ENCODE measurements around the gene FANCM.

FANCM gene

DNA sequence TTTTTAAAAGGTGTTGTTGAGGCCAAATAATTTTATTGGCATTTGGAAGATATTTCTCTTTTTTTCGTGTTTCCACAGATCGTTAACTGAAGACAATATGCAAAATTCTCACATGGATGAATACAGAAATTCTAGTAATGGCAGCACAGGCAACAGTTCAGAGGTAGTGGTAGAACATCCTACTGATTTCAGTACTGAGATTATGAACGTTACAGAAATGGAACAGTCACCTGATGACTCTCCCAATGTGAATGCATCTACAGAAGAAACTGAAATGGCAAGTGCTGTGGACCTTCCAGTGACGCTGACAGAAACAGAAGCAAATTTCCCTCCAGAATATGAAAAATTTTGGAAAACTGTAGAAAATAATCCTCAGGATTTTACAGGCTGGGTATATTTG is 40.6 kb upstream of the FANCM start:
- 97% methylated on average over 4 of the region's 4 CpGs for WGBS
- H3K4me2 ChIP-seq (ENCODE audit: low read length, poor library complexity, severe bottlenecking): no peak overlapping the region

DNA sequence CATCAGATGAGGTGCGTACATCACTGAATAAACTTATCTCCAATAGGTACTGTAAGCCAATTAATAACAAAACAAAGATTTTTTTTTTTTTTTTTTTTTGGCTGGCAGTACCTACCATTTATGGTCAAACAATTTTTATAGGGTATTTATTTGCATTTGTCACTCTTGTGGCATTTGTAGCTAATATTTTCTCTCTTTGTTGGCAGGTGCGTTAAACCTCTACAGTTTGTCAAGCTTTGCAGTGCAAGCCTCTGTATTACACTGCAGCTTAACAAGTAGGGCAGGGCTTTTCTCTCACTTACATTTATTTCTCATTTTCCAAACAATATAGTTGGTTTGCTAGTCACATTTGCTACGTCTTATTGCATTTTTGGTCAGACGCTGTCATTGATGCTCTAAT is 39.5 kb upstream of the FANCM start:
- Histone ChIP-seq H3K79me1 (replicated peaks; ENCODE audit: low read length, poor library complexity, severe bottlenecking) (peaks cover 8% of the 10 kb centered on the region), H3K9me3 (ENCODE audit: control insufficient read depth, low read length) (no peaks in the 10 kb centered on the region), H2BK15ac (ENCODE audit: low read depth, poor library complexity, severe bottlenecking) (no peak overlapping the region), H2AK5ac (ENCODE audit: low read length, severe bottlenecking) (no peak overlapping the region), H3K4ac (ENCODE audit: low read depth in 1 of 2, low read length in 2 of 2) (no peak overlapping the region), H3K23ac (ENCODE audit: low read length in 2 of 2) (no peak overlapping the region), H3K18ac (ENCODE audit: low read depth in 1 of 2, low read length in 2 of 2) (no peak overlapping the region), H4K91ac (ENCODE audit: low read length) (no peak overlapping the region), H3K4me3 (ENCODE audit: insufficient read depth in 1 of 2, low read depth in 1 of 2, low read length in 2 of 2) (no peak overlapping the region), H2BK120ac (ENCODE audit: low read depth, low read length) (no peak overlapping the region), H3K9ac (ENCODE audit: low read length) (no peak overlapping the region), H3K36me3 (ENCODE audit: control insufficient read depth in 1 of 2, insufficient read depth in 2 of 2, low read depth in 1 of 2, low read length in 2 of 2) (peaks cover 9 to 65% of the 10 kb centered on the region in 2 experiments), H4K8ac (ENCODE audit: low read length) (no peak overlapping the region), H3K14ac (ENCODE audit: low read length in 2 of 2) (no peak overlapping the region), H2BK12ac (ENCODE audit: low read length in 2 of 2) (no peak overlapping the region), H3K4me1 (ENCODE audit: control insufficient read depth, insufficient read depth, low read depth, low read length) (peaks cover under 1% of the 10 kb centered on the region), H3K4me2 (ENCODE audit: low read length, poor library complexity, severe bottlenecking) (no peak overlapping the region), H3K27ac (ENCODE audit: low read length, poor library complexity, severe bottlenecking) (no peak overlapping the region), H2BK5ac (ENCODE audit: low read depth, low read length, poor library complexity, severe bottlenecking) (no peak overlapping the region), H2AFZ (ENCODE audit: low read depth, low read length) (no peak overlapping the region), H3K27me3 (ENCODE audit: control insufficient read depth in 1 of 2, insufficient read depth in 1 of 2, low read length in 2 of 2) (no peaks in the 10 kb centered on the region)
- 96% methylated on average over 3 of the region's 4 CpGs for WGBS
- DNase-seq: no peak

More for the DNA sequence above, 40.6 kb upstream of the FANCM start:
- peaks cover 1% of the 10 kb centered on the region for H3K4me1 ChIP-seq (ENCODE audit: control insufficient read depth, insufficient read depth, low read depth, low read length)
- H2AK5ac ChIP-seq (ENCODE audit: low read length, severe bottlenecking): no peak overlapping the region
- no peak overlapping the region for H3K4ac ChIP-seq (ENCODE audit: low read depth in 1 of 2, low read length in 2 of 2)
- no peak for DNase-seq
- no peak overlapping the region for H2BK5ac ChIP-seq (ENCODE audit: low read depth, low read length, poor library complexity, severe bottlenecking)
- H3K14ac ChIP-seq (ENCODE audit: low read length in 2 of 2): no peak overlapping the region
- H2AFZ ChIP-seq (ENCODE audit: low read depth, low read length): no peak overlapping the region
- H3K9ac ChIP-seq (ENCODE audit: low read length): no peak overlapping the region
- H2BK12ac ChIP-seq (ENCODE audit: low read length in 2 of 2): no peak overlapping the region
- no peak overlapping the region for H3K23ac ChIP-seq (ENCODE audit: low read length in 2 of 2)
- H2BK120ac ChIP-seq (ENCODE audit: low read depth, low read length): no peak overlapping the region
- H3K9me3 ChIP-seq (ENCODE audit: control insufficient read depth, low read length): no peaks in the 10 kb centered on the region
- no peak overlapping the region for H4K8ac ChIP-seq (ENCODE audit: low read length)
- H4K91ac ChIP-seq (ENCODE audit: low read length): no peak overlapping the region
- no peak overlapping the region for H3K4me3 ChIP-seq (ENCODE audit: insufficient read depth in 1 of 2, low read depth in 1 of 2, low read length in 2 of 2)
- H3K27me3 ChIP-seq (ENCODE audit: control insufficient read depth in 1 of 2, insufficient read depth in 1 of 2, low read length in 2 of 2): no peaks in the 10 kb centered on the region
- peaks cover 7% of the 10 kb centered on the region for H3K79me1 ChIP-seq (replicated peaks; ENCODE audit: low read length, poor library complexity, severe bottlenecking)
- H3K18ac ChIP-seq (ENCODE audit: low read depth in 1 of 2, low read length in 2 of 2): no peak overlapping the region
- no peak overlapping the region for H3K27ac ChIP-seq (ENCODE audit: low read length, poor library complexity, severe bottlenecking)
- peaks cover 9 to 55% of the 10 kb centered on the region in 2 experiments for H3K36me3 ChIP-seq (ENCODE audit: control insufficient read depth in 1 of 2, insufficient read depth in 2 of 2, low read depth in 1 of 2, low read length in 2 of 2)
- H2BK15ac ChIP-seq (ENCODE audit: low read depth, poor library complexity, severe bottlenecking): no peak overlapping the region

DNA sequence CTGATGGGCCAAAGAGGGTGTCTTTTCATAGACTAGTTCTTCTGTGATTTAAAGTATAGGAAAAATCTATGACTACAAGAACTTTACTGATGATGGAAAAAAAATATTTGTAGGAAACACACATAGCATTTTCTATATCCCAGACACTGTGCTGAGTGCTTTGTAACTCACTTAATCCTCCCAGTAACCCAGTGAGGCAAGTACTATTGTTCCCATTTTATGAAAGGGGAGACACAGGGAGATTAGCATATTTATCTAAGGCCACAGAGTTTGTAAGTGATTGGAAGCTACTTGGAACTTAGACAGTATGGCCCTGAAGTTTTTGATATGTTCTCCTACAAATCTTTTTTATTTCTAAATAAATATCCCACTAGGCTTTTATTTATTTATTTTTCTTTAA is 31.9 kb upstream of the FANCM start:
- Histone ChIP-seq H3K14ac (ENCODE audit: low read length in 2 of 2) (no peak overlapping the region), H3K23ac (ENCODE audit: low read length in 2 of 2) (no peak overlapping the region), H4K91ac (ENCODE audit: low read length) (no peak overlapping the region), H2BK5ac (ENCODE audit: low read depth, low read length, poor library complexity, severe bottlenecking) (no peak overlapping the region), H2BK15ac (ENCODE audit: low read depth, poor library complexity, severe bottlenecking) (no peak overlapping the region), H3K4me1 (ENCODE audit: control insufficient read depth, insufficient read depth, low read depth, low read length) (no peaks in the 10 kb centered on the region), H3K79me1 (replicated peaks; ENCODE audit: low read length, poor library complexity, severe bottlenecking) (peaks cover 12% of the 10 kb centered on the region), H3K4ac (ENCODE audit: low read depth in 1 of 2, low read length in 2 of 2) (no peak overlapping the region), H4K8ac (ENCODE audit: low read length) (no peak overlapping the region), H2BK120ac (ENCODE audit: low read depth, low read length) (no peak overlapping the region), H3K27ac (ENCODE audit: low read length, poor library complexity, severe bottlenecking) (no peak overlapping the region), H3K4me3 (ENCODE audit: insufficient read depth in 1 of 2, low read depth in 1 of 2, low read length in 2 of 2) (no peak overlapping the region), H2AFZ (ENCODE audit: low read depth, low read length) (no peak overlapping the region), H3K9ac (ENCODE audit: low read length) (no peak overlapping the region), H3K27me3 (ENCODE audit: control insufficient read depth in 1 of 2, insufficient read depth in 1 of 2, low read length in 2 of 2) (no peaks in the 10 kb centered on the region), H3K9me3 (ENCODE audit: control insufficient read depth, low read length) (no peaks in the 10 kb centered on the region), H3K36me3 (ENCODE audit: control insufficient read depth in 1 of 2, insufficient read depth in 2 of 2, low read depth in 1 of 2, low read length in 2 of 2) (peaks cover 14 to 92% of the 10 kb centered on the region in 2 experiments), H3K4me2 (ENCODE audit: low read length, poor library complexity, severe bottlenecking) (no peak overlapping the region), H2AK5ac (ENCODE audit: low read length, severe bottlenecking) (no peak overlapping the region), H2BK12ac (ENCODE audit: low read length in 2 of 2) (no peak overlapping the region), H3K18ac (ENCODE audit: low read depth in 1 of 2, low read length in 2 of 2) (no peak overlapping the region)
- no peak for DNase-seq

DNA sequence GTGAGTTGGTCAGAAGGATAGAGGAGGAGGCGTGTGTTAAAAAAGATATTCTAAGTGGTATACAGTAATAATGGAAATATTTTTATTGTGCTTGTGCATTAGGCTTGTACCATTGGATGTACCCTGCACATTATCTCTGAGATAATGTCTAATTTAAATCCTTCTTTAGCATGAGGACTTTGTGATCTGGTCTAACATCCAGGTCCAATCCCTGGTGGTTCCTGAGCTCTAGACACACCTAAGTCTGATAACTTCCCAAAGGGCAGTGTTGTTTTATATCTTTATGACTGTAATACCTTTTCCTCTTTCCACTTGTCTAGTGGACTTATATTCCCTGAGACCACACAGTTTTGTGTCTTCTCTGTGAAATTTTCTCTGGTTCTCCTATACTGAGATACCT is 31.2 kb upstream of the FANCM start:
- Histone ChIP-seq H3K14ac (ENCODE audit: low read length in 2 of 2) (no peak overlapping the region), H2BK15ac (ENCODE audit: low read depth, poor library complexity, severe bottlenecking) (no peak overlapping the region), H3K27me3 (ENCODE audit: control insufficient read depth in 1 of 2, insufficient read depth in 1 of 2, low read length in 2 of 2) (no peaks in the 10 kb centered on the region), H2BK12ac (ENCODE audit: low read length in 2 of 2) (no peak overlapping the region), H3K9ac (ENCODE audit: low read length) (no peak overlapping the region), H3K18ac (ENCODE audit: low read depth in 1 of 2, low read length in 2 of 2) (no peak overlapping the region), H4K91ac (ENCODE audit: low read length) (no peak overlapping the region), H3K4me1 (ENCODE audit: control insufficient read depth, insufficient read depth, low read depth, low read length) (no peaks in the 10 kb centered on the region), H2BK5ac (ENCODE audit: low read depth, low read length, poor library complexity, severe bottlenecking) (no peak overlapping the region), H3K23ac (ENCODE audit: low read length in 2 of 2) (no peak overlapping the region), H2AFZ (ENCODE audit: low read depth, low read length) (no peak overlapping the region), H3K4me2 (ENCODE audit: low read length, poor library complexity, severe bottlenecking) (no peak overlapping the region), H3K4me3 (ENCODE audit: insufficient read depth in 1 of 2, low read depth in 1 of 2, low read length in 2 of 2) (no peak overlapping the region), H3K79me1 (replicated peaks; ENCODE audit: low read length, poor library complexity, severe bottlenecking) (peaks cover 13% of the 10 kb centered on the region), H4K8ac (ENCODE audit: low read length) (no peak overlapping the region), H2AK5ac (ENCODE audit: low read length, severe bottlenecking) (no peak overlapping the region), H3K9me3 (ENCODE audit: control insufficient read depth, low read length) (no peaks in the 10 kb centered on the region), H3K36me3 (ENCODE audit: control insufficient read depth in 1 of 2, insufficient read depth in 2 of 2, low read depth in 1 of 2, low read length in 2 of 2) (peaks cover 14 to 93% of the 10 kb centered on the region in 2 experiments), H3K27ac (ENCODE audit: low read length, poor library complexity, severe bottlenecking) (no peak overlapping the region), H2BK120ac (ENCODE audit: low read depth, low read length) (no peak overlapping the region), H3K4ac (ENCODE audit: low read depth in 1 of 2, low read length in 2 of 2) (no peak overlapping the region)
- DNase-seq: no peak
- 100% methylated on average over 1 of the region's 1 CpG for WGBS
